Measurements from ENCODE around the gene SLC16A7. TPM values are rescaled to one million over a fixed set of nuclear protein-coding genes. Genes with fewer than 3 reads are reported as not detected.

The SLC16A7 gene
- polyA plus RNA-seq, 1 of the 3 experiments (the other 2 are of a cell fraction) = not detected

DNA sequence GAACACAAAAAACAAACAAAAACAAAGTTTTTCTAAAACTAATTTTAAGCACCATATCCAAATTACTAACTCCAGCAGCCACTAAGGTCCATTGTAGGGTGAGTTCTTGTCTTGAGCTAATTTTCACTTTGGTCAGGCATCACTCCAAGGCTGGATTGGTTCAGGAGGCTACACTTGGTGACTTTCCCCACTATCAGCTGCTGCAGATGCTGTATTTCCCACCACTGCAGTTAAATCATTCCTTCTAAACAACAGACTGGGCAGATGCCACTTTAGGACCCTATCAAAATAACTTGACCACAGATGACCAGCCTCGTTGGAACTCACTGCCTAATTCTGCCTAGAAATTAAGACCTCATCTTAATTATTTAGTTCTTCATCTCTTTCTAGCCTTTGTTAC is 140.5 kb downstream of the SLC16A7 start:
- no peak overlapping the region for H2AFZ ChIP-seq (ENCODE audit: low read depth)
- H3K4me3 ChIP-seq (ENCODE audit: low read depth in 2 of 2, low read length in 1 of 2) = no peak overlapping the region
- no peaks in the 10 kb centered on the region for H3K27me3 ChIP-seq (ENCODE audit: insufficient read depth)
- no peak overlapping the region for H3K9ac ChIP-seq
- H3K27ac ChIP-seq (ENCODE audit: low read depth in 2 of 2, low read length in 1 of 2) = no peak overlapping the region
- H3K4me2 ChIP-seq = no peak overlapping the region
- no peaks in the 10 kb centered on the region for H3K9me2 ChIP-seq
- H4K20me1 ChIP-seq (ENCODE audit: insufficient read depth) = no peaks in the 10 kb centered on the region
- TF ChIP-seq JUND (IDR thresholded peaks at IDR 0.05) (no peak), MEF2A (IDR thresholded peaks at IDR 0.05; ENCODE audit: borderline replicate concordance, low read depth) (no peak), FOXJ3 (CRISPR knock-in tag; IDR thresholded peaks at IDR 0.05) (no peak), EZH2phosphoT487 (IDR thresholded peaks at IDR 0.05; ENCODE audit: borderline replicate concordance, low read depth) (no peak), NRF1 (IDR thresholded peaks at IDR 0.05; ENCODE audit: low read depth, low read length) (no peak)
- H3K79me2 ChIP-seq (ENCODE audit: insufficient read depth) = no peaks in the 10 kb centered on the region
- CTCF ChIA-PET = no interaction called here
- H3K4me1 ChIP-seq (ENCODE audit: control insufficient read depth in 1 of 2, insufficient read depth in 2 of 2, low read depth in 1 of 2, low read length in 1 of 2) = no peaks in the 10 kb centered on the region
- no peaks in the 10 kb centered on the region for H3K9me3 ChIP-seq
- WGBS (ENCODE audit: low lambda C conversion rate) = 0% methylated on average over 1 of the region's 1 CpG
- DNase-seq = no peak
- H3F3A ChIP-seq (replicated peaks; ENCODE audit: insufficient read depth) = no peaks in the 10 kb centered on the region
- no peaks in the 10 kb centered on the region for H3K36me3 ChIP-seq (replicated peaks in 1 of 2; ENCODE audit: control insufficient read depth in 1 of 2, insufficient read depth in 2 of 2, low read length in 1 of 2)
- POLR2A ChIA-PET = no interaction called here

DNA sequence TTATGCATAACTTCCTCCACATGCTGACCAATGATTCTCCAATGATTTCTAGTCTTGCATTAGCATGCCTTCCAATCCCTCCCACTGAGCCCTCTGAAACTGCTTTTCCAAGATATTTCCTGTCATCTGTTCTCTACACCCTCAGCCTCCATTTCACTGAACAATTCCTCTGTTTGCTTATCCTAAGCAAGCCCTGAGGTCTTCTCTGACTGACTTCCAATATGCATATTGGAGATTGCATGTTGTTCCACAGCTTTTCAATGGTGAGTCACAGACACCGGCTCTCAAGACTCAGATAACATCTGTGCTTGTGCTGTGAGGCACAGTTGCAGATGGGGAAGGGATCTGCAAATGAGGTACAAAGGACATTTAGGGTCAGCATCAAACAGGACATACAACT is 141.0 kb downstream of the SLC16A7 start:
- CTCF ChIA-PET = no interaction called here
- DNase-seq = no peak
- TF ChIP-seq GATA2 (CRISPR knock-in tag; IDR thresholded peaks at IDR 0.05) (no peak), RAD21 (IDR thresholded peaks at IDR 0.05; ENCODE audit: low read length) (no peak), TEAD4 (IDR thresholded peaks at IDR 0.05; ENCODE audit: borderline replicate concordance, insufficient read depth) (no peak)
- TF ChIP-seq, protein P1, sequence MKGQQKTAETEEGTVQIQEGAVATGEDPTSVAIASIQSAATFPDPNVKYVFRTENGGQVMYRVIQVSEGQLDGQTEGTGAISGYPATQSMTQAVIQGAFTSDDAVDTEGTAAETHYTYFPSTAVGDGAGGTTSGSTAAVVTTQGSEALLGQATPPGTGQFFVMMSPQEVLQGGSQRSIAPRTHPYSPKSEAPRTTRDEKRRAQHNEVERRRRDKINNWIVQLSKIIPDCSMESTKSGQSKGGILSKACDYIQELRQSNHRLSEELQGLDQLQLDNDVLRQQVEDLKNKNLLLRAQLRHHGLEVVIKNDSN (IDR thresholded peaks at IDR 0.05; ENCODE audit: borderline replicate concordance, low read depth) = no peak
- POLR2A ChIA-PET = no interaction called here
- no peaks in the 10 kb centered on the region for H3K79me2 ChIP-seq (ENCODE audit: insufficient read depth)
- no peaks in the 10 kb centered on the region for H3K27me3 ChIP-seq (ENCODE audit: insufficient read depth)
- no peak overlapping the region for H3K9ac ChIP-seq
- H3K9me3 ChIP-seq = no peaks in the 10 kb centered on the region
- H4K20me1 ChIP-seq (ENCODE audit: insufficient read depth) = no peaks in the 10 kb centered on the region
- WGBS (ENCODE audit: low lambda C conversion rate) = 0% methylated on average over 1 of the region's 1 CpG
- H3K9me2 ChIP-seq = no peaks in the 10 kb centered on the region
- H3K27ac ChIP-seq (ENCODE audit: low read depth in 2 of 2, low read length in 1 of 2) = no peak overlapping the region
- no peaks in the 10 kb centered on the region for H3K4me1 ChIP-seq (ENCODE audit: control insufficient read depth in 1 of 2, insufficient read depth in 2 of 2, low read depth in 1 of 2, low read length in 1 of 2)
- H3K4me2 ChIP-seq = no peak overlapping the region
- no peaks in the 10 kb centered on the region for H3K36me3 ChIP-seq (replicated peaks in 1 of 2; ENCODE audit: control insufficient read depth in 1 of 2, insufficient read depth in 2 of 2, low read length in 1 of 2)
- no peak overlapping the region for H3K4me3 ChIP-seq (ENCODE audit: low read depth in 2 of 2, low read length in 1 of 2)
- no peak overlapping the region for H2AFZ ChIP-seq (ENCODE audit: low read depth)
- no peaks in the 10 kb centered on the region for H3F3A ChIP-seq (replicated peaks; ENCODE audit: insufficient read depth)

DNA sequence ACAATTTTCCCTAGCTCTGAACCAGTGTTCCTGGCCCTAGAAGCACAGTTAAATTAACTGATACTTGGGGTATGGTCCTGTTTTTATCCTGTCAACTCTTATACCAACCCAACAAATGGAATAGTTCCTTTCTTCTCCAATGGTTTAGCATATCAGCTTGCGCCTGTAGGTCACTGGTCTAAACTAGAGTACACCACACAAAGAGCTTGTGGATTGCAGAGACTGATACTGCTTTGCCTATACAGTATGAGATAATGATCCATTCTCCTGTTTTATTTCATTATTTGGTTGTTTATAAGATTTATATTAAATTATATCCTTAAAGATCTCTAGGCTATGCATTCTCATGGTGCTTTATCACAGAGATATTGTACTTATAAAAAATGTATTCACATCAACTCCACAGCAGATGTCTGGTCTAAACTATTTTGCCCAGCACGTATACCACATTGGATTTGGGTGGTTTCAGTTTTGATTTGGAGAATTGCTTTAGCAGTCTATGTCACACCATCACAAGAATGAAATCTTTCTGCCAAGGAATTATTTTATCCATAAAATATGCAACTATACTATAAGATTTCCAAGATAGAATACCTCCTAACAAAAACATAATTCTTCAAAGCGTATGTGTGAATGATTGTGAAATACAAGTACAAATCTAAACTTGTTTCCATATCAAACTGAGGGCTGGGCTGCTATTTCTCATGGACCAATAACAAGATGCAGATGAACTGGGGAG is 142.1 kb downstream of the SLC16A7 start:
- Histone ChIP-seq H3K27me3 (ENCODE audit: insufficient read depth) (no peaks in the 10 kb centered on the region), H3K9me3 (no peaks in the 10 kb centered on the region), H3K9me2 (no peaks in the 10 kb centered on the region), H3K9ac (no peak overlapping the region), H3K4me1 (ENCODE audit: control insufficient read depth in 1 of 2, insufficient read depth in 2 of 2, low read depth in 1 of 2, low read length in 1 of 2) (no peaks in the 10 kb centered on the region), H3K27ac (ENCODE audit: low read depth in 2 of 2, low read length in 1 of 2) (no peak overlapping the region), H3K4me3 (ENCODE audit: low read depth in 2 of 2, low read length in 1 of 2) (no peak overlapping the region), H3K79me2 (ENCODE audit: insufficient read depth) (no peaks in the 10 kb centered on the region), H3K4me2 (no peak overlapping the region), H3F3A (replicated peaks; ENCODE audit: insufficient read depth) (no peaks in the 10 kb centered on the region), H2AFZ (ENCODE audit: low read depth) (no peak overlapping the region), H3K36me3 (replicated peaks in 1 of 2; ENCODE audit: control insufficient read depth in 1 of 2, insufficient read depth in 2 of 2, low read length in 1 of 2) (no peaks in the 10 kb centered on the region), H4K20me1 (ENCODE audit: insufficient read depth) (no peaks in the 10 kb centered on the region)
- ChIA-PET CTCF (no interaction called here), POLR2A (no interaction called here)
- no peak for DNase-seq
- 21% methylated on average over 3 of the region's 3 CpGs for WGBS (ENCODE audit: low lambda C conversion rate)
- TF ChIP-seq CHD2 (IDR thresholded peaks at IDR 0.05; ENCODE audit: low read length, partially characterized antibody) (no peak), RXRA (IDR thresholded peaks at IDR 0.05; ENCODE audit: borderline replicate concordance, low read depth) (no peak), GABPA (IDR thresholded peaks at IDR 0.05; ENCODE audit: low read depth) (no peak), MAX (IDR thresholded peaks at IDR 0.05; ENCODE audit: low read depth) (no peak), EZH2phosphoT487 (IDR thresholded peaks at IDR 0.05; ENCODE audit: borderline replicate concordance, low read depth) (no peak), NFIC (IDR thresholded peaks at IDR 0.05; ENCODE audit: borderline replicate concordance) (no peak), POLR2AphosphoS5 (IDR thresholded peaks at IDR 0.05; ENCODE audit: low read depth, low read length) (no peak), TEAD4 (IDR thresholded peaks at IDR 0.05; ENCODE audit: borderline replicate concordance, insufficient read depth) (no peak), MEF2A (IDR thresholded peaks at IDR 0.05; ENCODE audit: borderline replicate concordance, low read depth) (no peak), ZBTB33 (IDR thresholded peaks at IDR 0.05; ENCODE audit: borderline replicate concordance, low read depth) (no peak), FOSL2 (IDR thresholded peaks at IDR 0.05; ENCODE audit: borderline replicate concordance, low read depth) (no peak), RAD21 (IDR thresholded peaks at IDR 0.05; ENCODE audit: low read length) (no peak)
- TF ChIP-seq, protein P2, sequence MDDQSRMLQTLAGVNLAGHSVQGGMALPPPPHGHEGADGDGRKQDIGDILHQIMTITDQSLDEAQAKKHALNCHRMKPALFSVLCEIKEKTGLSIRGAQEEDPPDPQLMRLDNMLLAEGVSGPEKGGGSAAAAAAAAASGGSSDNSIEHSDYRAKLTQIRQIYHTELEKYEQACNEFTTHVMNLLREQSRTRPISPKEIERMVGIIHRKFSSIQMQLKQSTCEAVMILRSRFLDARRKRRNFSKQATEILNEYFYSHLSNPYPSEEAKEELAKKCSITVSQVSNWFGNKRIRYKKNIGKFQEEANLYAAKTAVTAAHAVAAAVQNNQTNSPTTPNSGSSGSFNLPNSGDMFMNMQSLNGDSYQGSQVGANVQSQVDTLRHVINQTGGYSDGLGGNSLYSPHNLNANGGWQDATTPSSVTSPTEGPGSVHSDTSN (IDR thresholded peaks at IDR 0.05) = no peak

All from SK-N-SH (cell line).